HG03060 (cell line): ENCODE data around the gene INTS3.

ENCODE experiments used
- ATAC-seq: cut with Tn5 transposase; IDR thresholded peaks from one replicate; pipeline ENCODE4 v1.9.1; 2021; ENCODE audit warnings: low read depth, moderate number of reproducible peaks; ENCODE audit not compliant: unreplicated experiment

The INTS3 gene, protein sequence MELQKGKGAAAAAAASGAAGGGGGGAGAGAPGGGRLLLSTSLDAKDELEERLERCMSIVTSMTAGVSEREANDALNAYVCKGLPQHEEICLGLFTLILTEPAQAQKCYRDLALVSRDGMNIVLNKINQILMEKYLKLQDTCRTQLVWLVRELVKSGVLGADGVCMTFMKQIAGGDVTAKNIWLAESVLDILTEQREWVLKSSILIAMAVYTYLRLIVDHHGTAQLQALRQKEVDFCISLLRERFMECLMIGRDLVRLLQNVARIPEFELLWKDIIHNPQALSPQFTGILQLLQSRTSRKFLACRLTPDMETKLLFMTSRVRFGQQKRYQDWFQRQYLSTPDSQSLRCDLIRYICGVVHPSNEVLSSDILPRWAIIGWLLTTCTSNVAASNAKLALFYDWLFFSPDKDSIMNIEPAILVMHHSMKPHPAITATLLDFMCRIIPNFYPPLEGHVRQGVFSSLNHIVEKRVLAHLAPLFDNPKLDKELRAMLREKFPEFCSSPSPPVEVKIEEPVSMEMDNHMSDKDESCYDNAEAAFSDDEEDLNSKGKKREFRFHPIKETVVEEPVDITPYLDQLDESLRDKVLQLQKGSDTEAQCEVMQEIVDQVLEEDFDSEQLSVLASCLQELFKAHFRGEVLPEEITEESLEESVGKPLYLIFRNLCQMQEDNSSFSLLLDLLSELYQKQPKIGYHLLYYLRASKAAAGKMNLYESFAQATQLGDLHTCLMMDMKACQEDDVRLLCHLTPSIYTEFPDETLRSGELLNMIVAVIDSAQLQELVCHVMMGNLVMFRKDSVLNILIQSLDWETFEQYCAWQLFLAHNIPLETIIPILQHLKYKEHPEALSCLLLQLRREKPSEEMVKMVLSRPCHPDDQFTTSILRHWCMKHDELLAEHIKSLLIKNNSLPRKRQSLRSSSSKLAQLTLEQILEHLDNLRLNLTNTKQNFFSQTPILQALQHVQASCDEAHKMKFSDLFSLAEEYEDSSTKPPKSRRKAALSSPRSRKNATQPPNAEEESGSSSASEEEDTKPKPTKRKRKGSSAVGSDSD

GRCh38 chr1:153727463-153728304 lies at the start of gene INTS3:
TSS of gene INTS3 (plus strand) at chr1:153728050. CDS start at chr1:153728635, 585 bp downstream.
- ATAC-seq = peak; percentile 88

- no peak for ATAC-seq
Measured at GRCh38 chr1:153678519-153679336, 49.1 kb upstream of the INTS3 start, which contains the start of gene NPR1. TSS of gene NPR1 (plus strand) at chr1:153678688. CDS start at chr1:153679109, 421 bp downstream.

- no peak for ATAC-seq
Measured at GRCh38 chr1:153679337-153680119, 48.3 kb upstream of the INTS3 start.

DNA sequence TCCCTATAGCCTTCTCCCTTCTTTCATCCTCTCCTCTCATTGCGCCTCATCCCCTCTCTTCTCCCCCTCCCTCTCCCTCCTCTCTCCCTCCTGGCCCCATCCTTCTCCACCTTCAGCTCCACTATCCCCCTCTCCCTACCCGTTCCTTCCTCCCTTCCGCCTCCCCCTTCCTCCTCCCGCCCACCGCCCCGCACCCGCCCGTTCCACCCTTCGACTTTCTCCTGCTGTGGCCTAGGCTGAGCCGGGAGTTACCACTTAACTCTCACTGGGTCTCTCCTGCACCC lies 47.8 kb upstream of the INTS3 start:
- no peak for ATAC-seq

DNA sequence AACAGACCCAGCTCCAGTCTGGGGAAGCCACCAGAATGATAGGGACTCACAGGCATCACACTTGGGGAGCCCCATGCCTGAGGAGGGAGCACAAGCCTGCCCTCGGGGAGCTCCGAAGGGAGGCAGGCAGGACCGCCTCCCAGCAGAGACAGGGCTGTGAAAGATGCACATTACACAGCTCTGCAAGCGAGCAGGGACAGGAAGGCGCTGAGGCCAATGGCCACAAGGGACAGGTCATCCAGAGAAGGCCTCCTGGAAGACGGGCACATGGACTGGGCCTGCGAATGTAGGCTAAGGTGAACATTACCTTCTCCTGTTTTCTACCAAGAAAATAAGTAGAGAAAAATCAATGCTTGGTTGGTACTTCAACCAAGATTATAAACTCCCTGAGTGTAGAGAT lies 45.1 kb upstream of the INTS3 start:
- no peak for ATAC-seq

DNA sequence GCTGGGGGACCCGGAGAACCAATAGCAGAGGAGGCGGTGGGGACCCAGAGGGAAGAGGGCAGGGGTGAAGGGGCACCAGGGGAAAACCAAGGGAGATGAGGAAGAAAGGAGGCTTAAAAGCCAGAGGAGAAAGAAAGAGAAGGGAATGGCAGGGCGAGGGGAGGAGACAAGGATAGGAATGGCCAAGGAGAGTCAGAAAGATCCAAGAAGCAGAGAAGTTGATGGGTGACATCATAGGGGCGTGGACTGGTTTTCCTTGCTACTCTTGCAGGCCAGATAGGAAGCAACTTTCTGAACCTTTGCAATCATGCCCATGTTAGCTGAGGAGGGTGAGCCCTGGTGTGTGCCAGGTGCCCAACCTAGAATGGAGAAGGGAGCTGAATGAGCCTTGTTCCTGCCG lies 44.0 kb upstream of the INTS3 start:
- no peak for ATAC-seq

GRCh38 chr1:153684892-153685291 lies 43.0 kb upstream of the INTS3 start:
- no peak for ATAC-seq

DNA sequence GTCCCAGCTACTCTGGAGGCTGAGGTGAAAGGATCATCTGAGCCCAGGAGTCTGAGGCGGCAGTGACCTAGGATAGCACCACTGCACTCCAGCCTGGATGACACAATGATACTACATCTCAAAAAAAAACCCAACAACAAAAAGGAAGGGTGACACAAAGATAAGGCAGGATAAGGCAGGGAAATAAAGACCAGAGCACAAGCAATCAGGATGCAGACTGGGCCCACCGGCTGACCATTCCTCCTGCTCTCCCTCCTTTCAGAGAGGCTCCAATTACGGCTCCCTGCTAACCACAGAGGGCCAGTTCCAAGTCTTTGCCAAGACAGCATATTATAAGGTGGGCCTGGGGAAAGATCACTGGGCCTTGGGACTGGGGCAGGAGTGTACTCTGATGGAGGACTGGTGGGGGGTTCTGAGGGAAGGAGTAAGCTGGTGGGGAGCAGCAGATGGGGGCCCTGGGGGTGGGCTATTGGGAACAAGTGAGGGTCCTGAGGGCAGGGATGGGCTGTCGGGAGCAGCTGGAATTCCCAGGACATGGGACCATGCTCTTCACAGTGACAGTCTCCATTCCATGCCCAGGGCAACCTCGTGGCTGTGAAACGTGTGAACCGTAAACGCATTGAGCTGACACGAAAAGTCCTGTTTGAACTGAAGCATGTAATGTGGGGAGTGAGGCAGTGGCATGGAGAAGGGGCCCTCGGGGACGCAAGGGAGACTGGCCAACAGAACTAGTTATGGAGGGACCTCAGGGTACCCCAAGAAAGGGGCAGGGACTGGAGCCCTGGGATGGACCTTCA lies 42.1 kb upstream of the INTS3 start:
- ATAC-seq = no peak

GRCh38 chr1:153687346-153688125 lies 40.3 kb upstream of the INTS3 start:
- no peak for ATAC-seq

GRCh38 chr1:153688276-153688675 lies 39.6 kb upstream of the INTS3 start:
- no peak for ATAC-seq

- no peak for ATAC-seq
Measured at GRCh38 chr1:153688736-153689328, 39.0 kb upstream of the INTS3 start.

DNA sequence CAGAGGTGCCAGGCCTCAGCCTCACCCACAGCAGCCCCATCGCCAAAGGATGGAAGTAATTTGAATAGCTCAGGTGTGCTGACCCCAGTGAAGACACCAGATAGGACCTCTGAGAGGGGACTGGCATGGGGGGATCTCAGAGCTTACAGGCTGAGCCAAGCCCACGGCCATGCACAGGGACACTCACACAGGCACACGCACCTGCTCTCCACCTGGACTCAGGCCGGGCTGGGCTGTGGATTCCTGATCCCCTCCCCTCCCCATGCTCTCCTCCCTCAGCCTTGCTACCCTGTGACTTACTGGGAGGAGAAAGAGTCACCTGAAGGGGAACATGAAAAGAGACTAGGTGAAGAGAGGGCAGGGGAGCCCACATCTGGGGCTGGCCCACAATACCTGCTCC lies 34.4 kb upstream of the INTS3 start:
- no peak for ATAC-seq

- ATAC-seq = no peak
Measured at GRCh38 chr1:153696741-153697140, 31.1 kb upstream of the INTS3 start.

- no peak for ATAC-seq
Measured at GRCh38 chr1:153697191-153698019, 30.4 kb upstream of the INTS3 start.

DNA sequence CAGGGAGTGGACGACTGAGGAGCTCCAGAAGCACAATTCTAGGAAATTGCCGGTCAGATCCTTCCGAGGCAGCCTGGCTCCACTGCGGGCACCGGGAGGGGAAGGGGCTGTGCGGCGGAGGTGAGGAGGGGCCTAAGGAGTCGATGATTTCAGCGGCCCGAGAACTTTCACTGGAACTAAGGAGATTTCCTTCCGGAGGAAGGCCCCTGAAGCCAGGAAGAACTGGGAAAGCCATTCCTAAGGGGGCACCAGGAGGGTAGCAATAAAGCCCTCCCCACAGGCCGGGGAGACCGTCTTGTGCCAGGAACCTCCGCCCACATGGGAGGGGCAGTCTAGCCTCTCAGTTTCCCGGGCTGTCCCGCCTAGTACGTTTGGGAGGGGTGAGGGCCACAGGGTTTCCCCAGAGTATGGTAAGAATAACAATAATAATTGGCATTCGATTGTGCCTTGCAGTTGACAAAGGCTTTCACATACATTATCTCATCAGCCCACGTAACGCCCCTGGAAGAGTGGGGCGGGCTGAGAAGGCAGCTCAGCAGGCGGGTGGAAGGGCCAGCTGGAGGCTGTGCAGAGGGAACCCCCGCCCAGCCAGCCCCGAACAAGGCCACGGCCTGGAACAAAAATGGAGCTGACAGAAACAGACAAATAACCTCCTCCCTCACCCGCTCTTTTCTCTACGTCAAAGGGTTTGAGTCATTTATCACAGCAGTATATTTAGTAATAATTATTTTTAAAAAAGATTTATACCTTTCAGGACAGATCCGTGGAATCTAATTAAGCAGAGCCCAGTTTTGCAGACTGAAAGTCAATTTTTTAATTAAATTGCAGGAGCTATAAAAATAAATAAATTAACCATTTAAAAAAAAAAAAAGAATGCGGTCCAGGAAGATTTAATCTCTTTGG lies 29.6 kb upstream of the INTS3 start:
- no peak for ATAC-seq
